Measurements from ENCODE around the gene NOD2. TPM values are rescaled to one million over a fixed set of nuclear protein-coding genes. Genes with fewer than 3 reads are reported as not detected.

The NOD2 gene
- total RNA-seq, 1 donor from 2014 or later = 43.5 TPM

- peaks cover 45% of the 10 kb centered on the region for H3K4me1 ChIP-seq
- no peak for DNase-seq (ENCODE audit: extremely low spot score in 2 of 2)
- intact Hi-C loops (cut with DNase I) = no loop called here
Observed at GRCh38 chr16:50742576-50743200, 49.3 kb downstream of the NOD2 start.

GRCh38 chr16:50743581-50744225 lies 50.3 kb downstream of the NOD2 start:
- TF ChIP-seq POLR2AphosphoS5 (IDR thresholded peaks at IDR 0.05; ENCODE audit: insufficient read depth in 1 of 2, low read depth in 1 of 2) (no peak), CTCF (IDR thresholded peaks at IDR 0.05) (no peak), POLR2A (IDR thresholded peaks at IDR 0.05) (no peak)
- no peaks in the 10 kb centered on the region for H3K27me3 ChIP-seq
- no peak for DNase-seq (ENCODE audit: extremely low spot score in 2 of 2)
- H3K9me3 ChIP-seq = no peaks in the 10 kb centered on the region
- no peaks in the 10 kb centered on the region for H3K36me3 ChIP-seq
- peak overlapping the region in 1 of 2 donors; percentile 96 for H3K4me3 ChIP-seq
- no peak overlapping the region for H3K27ac ChIP-seq
- peaks cover 46% of the 10 kb centered on the region for H3K4me1 ChIP-seq
- intact Hi-C loops (cut with DNase I) = no loop called here

More at GRCh38 chr16:50742576-50743200, 49.3 kb downstream of the NOD2 start:
- no peaks in the 10 kb centered on the region for H3K27me3 ChIP-seq
- H3K27ac ChIP-seq = peak overlapping the region; percentile 95
- H3K9me3 ChIP-seq = no peaks in the 10 kb centered on the region
- H3K4me3 ChIP-seq = peak overlapping the region; percentile 96 to 98
- H3K36me3 ChIP-seq = no peaks in the 10 kb centered on the region
- no peak for TF ChIP-seq POLR2AphosphoS5 (IDR thresholded peaks at IDR 0.05; ENCODE audit: insufficient read depth in 1 of 2, low read depth in 1 of 2)
- no peak for TF ChIP-seq CTCF (IDR thresholded peaks at IDR 0.05)

GRCh38 chr16:50744881-50745280 lies 51.5 kb downstream of the NOD2 start:
- no peak for TF ChIP-seq CTCF (IDR thresholded peaks at IDR 0.05)
- TF ChIP-seq POLR2A (IDR thresholded peaks at IDR 0.05) = no peak
- no peak for TF ChIP-seq POLR2AphosphoS5 (IDR thresholded peaks at IDR 0.05; ENCODE audit: insufficient read depth in 1 of 2, low read depth in 1 of 2)
- Histone ChIP-seq H3K27ac (no peak overlapping the region), H3K9me3 (no peaks in the 10 kb centered on the region), H3K36me3 (no peaks in the 10 kb centered on the region), H3K27me3 (no peaks in the 10 kb centered on the region), H3K4me3 (no peak overlapping the region), H3K4me1 (peaks cover 46% of the 10 kb centered on the region)
- intact Hi-C loops (cut with DNase I) = no loop called here
- no peak for DNase-seq (ENCODE audit: extremely low spot score in 2 of 2)

- TF ChIP-seq POLR2A (IDR thresholded peaks at IDR 0.05) (no peak), POLR2AphosphoS5 (IDR thresholded peaks at IDR 0.05; ENCODE audit: insufficient read depth in 1 of 2, low read depth in 1 of 2) (no peak), CTCF (IDR thresholded peaks at IDR 0.05) (no peak)
- Histone ChIP-seq H3K4me1 (peaks cover 49% of the 10 kb centered on the region), H3K27ac (no peak overlapping the region), H3K36me3 (no peaks in the 10 kb centered on the region), H3K9me3 (no peaks in the 10 kb centered on the region), H3K27me3 (no peaks in the 10 kb centered on the region), H3K4me3 (no peak overlapping the region)
- no peak for DNase-seq (ENCODE audit: extremely low spot score in 2 of 2)
- intact Hi-C loops (cut with DNase I) = no loop called here
Observed at GRCh38 chr16:50745940-50746339, 52.5 kb downstream of the NOD2 start.
